Mammary epithelial cell (primary cell): ENCODE measurements around the gene VWA3B.

ENCODE experiments used
- EZH2 ChIP-seq: IDR thresholded peaks from 2 replicates; pipeline ENCODE4 v1.6.1; 2012; ENCODE audit warnings: low read length, inconsistent platforms, borderline replicate concordance
- TF ChIP-seq, protein P1 (sequence below), 2 donors: IDR thresholded peaks in 1 of 2; conservative IDR thresholded peaks in 1 of 2; 2 replicates each; pipeline ENCODE4 v1.5.1; 2011 to 2012; ENCODE audit warnings: inconsistent platforms in 2 of 2, low read length in 2 of 2, mild to moderate bottlenecking in 2 of 2, control low read depth in 1 of 2, low read depth in 1 of 2; ENCODE audit not compliant: insufficient read depth in 1 of 2; ENCODE audit errors: extremely low read depth in 1 of 2

DNA sequence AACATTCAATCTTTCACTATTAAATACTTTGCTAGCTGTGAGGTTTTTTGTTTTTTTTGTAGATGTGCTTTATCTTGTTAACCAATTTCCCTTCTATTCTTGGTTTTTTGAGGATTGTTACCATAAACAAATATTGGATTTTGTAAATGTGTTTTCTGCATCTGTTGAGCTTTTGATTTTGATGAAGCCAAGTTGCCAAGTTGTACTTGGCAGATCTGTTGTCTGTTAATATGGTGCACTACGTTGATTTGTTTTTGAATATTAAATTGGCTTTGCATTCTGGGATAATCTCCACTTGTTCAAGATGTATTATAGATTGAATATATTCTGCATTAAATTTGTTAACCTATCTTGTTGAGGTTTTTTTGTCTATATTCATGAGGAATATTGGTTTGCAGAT is 114.6 kb downstream of the VWA3B start:
- TF ChIP-seq, protein P1, sequence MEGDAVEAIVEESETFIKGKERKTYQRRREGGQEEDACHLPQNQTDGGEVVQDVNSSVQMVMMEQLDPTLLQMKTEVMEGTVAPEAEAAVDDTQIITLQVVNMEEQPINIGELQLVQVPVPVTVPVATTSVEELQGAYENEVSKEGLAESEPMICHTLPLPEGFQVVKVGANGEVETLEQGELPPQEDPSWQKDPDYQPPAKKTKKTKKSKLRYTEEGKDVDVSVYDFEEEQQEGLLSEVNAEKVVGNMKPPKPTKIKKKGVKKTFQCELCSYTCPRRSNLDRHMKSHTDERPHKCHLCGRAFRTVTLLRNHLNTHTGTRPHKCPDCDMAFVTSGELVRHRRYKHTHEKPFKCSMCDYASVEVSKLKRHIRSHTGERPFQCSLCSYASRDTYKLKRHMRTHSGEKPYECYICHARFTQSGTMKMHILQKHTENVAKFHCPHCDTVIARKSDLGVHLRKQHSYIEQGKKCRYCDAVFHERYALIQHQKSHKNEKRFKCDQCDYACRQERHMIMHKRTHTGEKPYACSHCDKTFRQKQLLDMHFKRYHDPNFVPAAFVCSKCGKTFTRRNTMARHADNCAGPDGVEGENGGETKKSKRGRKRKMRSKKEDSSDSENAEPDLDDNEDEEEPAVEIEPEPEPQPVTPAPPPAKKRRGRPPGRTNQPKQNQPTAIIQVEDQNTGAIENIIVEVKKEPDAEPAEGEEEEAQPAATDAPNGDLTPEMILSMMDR (conservative IDR thresholded peaks at IDR 0.05 in 1 of 2, IDR thresholded peaks at IDR 0.05 in 1 of 2; ENCODE audit: extremely low read depth in 1 of 2, insufficient read depth in 1 of 2, low read depth in 1 of 2, low read length in 2 of 2): no peak
- TF ChIP-seq EZH2: no peak
